Spinal cord (tissue), 10 donors: ENCODE results near the gene IL21R. TPM values are rescaled to one million over a fixed set of nuclear protein-coding genes. Genes with fewer than 3 reads are reported as not detected.

Source experiments
- DNase-seq, 6 donors: peaks; one replicate each; pipeline versions ENCODE4 v3.0.0 to v3.0.0-alpha.2; 2013 to 2015; ENCODE audit warnings: low spot score in 6 of 6, low read depth in 4 of 6
- H3K27ac ChIP-seq: one replicate; pipeline ENCODE4 v1.5.1; 2013; ENCODE audit warnings: low read depth, low read length, control low read depth
- H3K27me3 ChIP-seq: one replicate; pipeline ENCODE4 v1.6.1; 2013; ENCODE audit warnings: low read length; ENCODE audit not compliant: control insufficient read depth, insufficient read depth
- H3K36me3 ChIP-seq: one replicate; pipeline ENCODE4 v1.6.1; 2013; ENCODE audit warnings: low read length; ENCODE audit not compliant: control insufficient read depth, insufficient read depth
- H3K4me1 ChIP-seq: one replicate; pipeline ENCODE4 v1.6.1; 2013; ENCODE audit warnings: low read length; ENCODE audit not compliant: control insufficient read depth, insufficient read depth
- H3K4me3 ChIP-seq: one replicate; pipeline ENCODE4 v1.5.1; 2013; ENCODE audit warnings: low read depth, low read length, control low read depth
- H3K9me3 ChIP-seq: one replicate; pipeline ENCODE4 v1.6.1; 2013; ENCODE audit warnings: low read length; ENCODE audit not compliant: control insufficient read depth, insufficient read depth
- WGBS: methylation state at CpG from one replicate; pipeline ENCODE4 v1.1.5; 2013; ENCODE audit warnings: missing lambda C conversion rate; ENCODE audit not compliant: insufficient coverage; 5-methylcytosine and 5-hydroxymethylcytosine counted together
- polyA plus RNA-seq, 2 donors: library from polyadenylated mRNA; unstranded; fragments of 120-200 nt; gene quantifications; one replicate each; pipeline ENCODE4 v1.2.1, GENCODE V29; 2013; ENCODE audit not compliant: insufficient read length in 2 of 2
- total RNA-seq, 2 donors: library from RNA; depleted of rRNA in 1 of 2; stranded (reverse); fragments of 120-200 nt in 1 of 2; fragments of >200 nt in 1 of 2; gene quantifications; one replicate each; pipeline versions ENCODE4 v1.2.3 to v1.2.4, GENCODE V29; 2013 to 2014
- donor health status: healthy.

IL21R gene
- total and polyA plus RNA-seq, 4 donors, result 0.06 to 0.93 (median 0.35) TPM

DNA sequence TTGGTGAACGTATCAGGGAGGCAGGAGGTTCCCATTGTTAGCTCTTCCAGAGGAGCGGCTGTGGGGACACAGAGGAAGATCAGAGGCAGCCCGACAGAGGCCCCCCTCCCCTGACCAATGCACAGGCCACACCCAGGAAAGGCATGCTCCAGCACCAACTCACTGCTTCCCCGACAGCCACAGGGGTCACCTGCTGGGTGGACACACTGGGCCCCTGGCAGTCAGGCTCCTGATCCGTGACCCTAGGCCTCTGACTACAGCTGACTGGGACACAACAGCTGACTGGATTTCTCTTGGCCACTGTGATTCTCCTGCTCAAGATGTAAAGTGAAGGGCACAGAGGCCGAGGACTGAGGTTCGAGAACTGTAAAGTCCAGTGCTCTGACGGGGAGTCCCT, 63.5 kb downstream of the IL21R start:
- no peak for DNase-seq
- no peaks in the 10 kb centered on the region for H3K27me3 ChIP-seq
- WGBS, result 85% methylated on average over 8 of the region's 8 CpGs
- no peak overlapping the region for H3K4me3 ChIP-seq
- no peaks in the 10 kb centered on the region for H3K9me3 ChIP-seq
- peaks cover 93% of the 10 kb centered on the region for H3K36me3 ChIP-seq
- no peak overlapping the region for H3K27ac ChIP-seq
- peaks cover 10% of the 10 kb centered on the region for H3K4me1 ChIP-seq

DNA sequence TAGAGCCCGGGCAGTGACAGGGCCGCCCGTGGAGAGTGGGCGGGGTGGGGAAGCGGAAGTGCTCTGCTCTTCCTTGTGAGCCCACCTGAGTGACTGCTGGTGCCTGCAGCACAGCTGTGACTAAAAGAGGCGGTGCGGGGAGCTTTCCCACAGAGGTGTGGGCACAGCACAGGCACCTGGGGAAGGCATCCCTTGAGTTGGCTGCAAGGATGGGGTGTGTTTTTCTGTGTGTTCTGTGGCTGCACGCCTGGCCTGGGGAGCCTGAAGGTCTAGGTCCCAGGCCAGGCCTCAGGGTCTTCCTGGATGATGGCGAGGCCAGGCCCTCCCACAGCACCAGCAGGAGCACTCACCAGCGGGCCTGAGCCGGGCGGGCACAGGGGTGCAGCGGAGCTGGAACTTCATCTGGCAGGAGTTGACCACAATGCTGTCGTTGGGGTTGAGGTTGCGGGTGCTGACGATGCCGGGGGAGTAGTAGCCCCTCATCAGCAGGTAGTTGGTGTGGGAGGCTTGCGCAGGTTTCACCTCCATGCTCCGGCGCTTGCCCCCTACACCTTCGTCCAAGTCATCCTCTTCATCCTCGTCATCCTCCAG, 67.1 kb downstream of the IL21R start:
- DNase-seq, result no peak
- Histone ChIP-seq H3K36me3 (peaks cover 93% of the 10 kb centered on the region), H3K27ac (no peak overlapping the region), H3K9me3 (no peaks in the 10 kb centered on the region), H3K27me3 (no peaks in the 10 kb centered on the region), H3K4me1 (no peaks in the 10 kb centered on the region), H3K4me3 (no peak overlapping the region)
- WGBS, result 97% methylated on average over 19 of the region's 22 CpGs

DNA sequence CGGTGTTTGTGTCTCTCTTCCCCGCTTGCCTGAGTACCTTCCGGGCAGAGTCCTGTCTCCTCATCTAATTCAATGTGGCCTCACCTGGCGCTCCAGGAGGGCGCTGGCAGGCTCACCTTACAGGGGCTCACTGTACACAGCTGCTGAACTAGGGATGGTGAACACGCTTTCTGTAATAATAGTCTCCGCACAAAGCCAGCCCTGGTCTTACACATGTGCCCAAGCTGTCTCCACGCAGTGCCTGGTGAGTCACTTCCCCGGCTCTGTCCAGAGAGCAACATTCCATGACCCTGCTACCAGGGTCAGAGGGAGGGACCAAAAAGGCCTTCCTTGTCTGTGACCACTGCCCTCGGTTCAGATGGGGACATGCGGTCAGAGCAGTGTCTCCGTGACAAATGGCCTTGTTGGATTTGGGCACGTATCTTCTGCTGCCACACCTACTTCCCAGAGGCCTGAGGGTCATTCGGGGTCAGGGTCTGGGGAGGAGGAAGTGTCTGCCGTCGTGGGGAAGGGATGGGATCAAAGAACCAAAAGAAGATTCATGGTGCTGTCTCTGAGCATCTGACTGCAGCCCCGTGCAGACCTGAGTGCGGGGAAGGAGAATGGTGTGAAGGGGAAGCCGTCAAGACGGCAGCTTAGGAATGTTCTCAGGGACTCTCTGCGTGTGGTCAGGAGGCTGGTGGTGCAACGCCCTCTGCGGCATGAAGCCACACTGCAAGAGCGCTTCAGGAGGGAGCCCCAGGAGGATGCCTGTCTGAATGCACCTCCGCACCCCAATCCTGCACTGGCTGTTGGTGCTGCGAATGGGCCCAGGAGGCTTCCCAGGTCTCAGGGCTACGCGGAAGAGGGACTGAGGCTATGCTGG, 68.8 kb downstream of the IL21R start:
- Histone ChIP-seq H3K9me3 (no peaks in the 10 kb centered on the region), H3K4me1 (no peaks in the 10 kb centered on the region), H3K36me3 (peaks cover 93% of the 10 kb centered on the region), H3K27me3 (no peaks in the 10 kb centered on the region), H3K27ac (no peak overlapping the region), H3K4me3 (no peak overlapping the region)
- 80% methylated on average over 25 of the region's 28 CpGs for WGBS
- DNase-seq, result no peak

- Histone ChIP-seq H3K27ac (no peak overlapping the region), H3K9me3 (no peaks in the 10 kb centered on the region), H3K27me3 (no peaks in the 10 kb centered on the region), H3K36me3 (peaks cover 93% of the 10 kb centered on the region), H3K4me3 (no peak overlapping the region), H3K4me1 (no peaks in the 10 kb centered on the region)
- WGBS, result 100% methylated on average over 17 of the region's 19 CpGs
- DNase-seq, result no peak
Observed at GRCh38 chr16:27471661-27472060, 69.7 kb downstream of the IL21R start.

DNA sequence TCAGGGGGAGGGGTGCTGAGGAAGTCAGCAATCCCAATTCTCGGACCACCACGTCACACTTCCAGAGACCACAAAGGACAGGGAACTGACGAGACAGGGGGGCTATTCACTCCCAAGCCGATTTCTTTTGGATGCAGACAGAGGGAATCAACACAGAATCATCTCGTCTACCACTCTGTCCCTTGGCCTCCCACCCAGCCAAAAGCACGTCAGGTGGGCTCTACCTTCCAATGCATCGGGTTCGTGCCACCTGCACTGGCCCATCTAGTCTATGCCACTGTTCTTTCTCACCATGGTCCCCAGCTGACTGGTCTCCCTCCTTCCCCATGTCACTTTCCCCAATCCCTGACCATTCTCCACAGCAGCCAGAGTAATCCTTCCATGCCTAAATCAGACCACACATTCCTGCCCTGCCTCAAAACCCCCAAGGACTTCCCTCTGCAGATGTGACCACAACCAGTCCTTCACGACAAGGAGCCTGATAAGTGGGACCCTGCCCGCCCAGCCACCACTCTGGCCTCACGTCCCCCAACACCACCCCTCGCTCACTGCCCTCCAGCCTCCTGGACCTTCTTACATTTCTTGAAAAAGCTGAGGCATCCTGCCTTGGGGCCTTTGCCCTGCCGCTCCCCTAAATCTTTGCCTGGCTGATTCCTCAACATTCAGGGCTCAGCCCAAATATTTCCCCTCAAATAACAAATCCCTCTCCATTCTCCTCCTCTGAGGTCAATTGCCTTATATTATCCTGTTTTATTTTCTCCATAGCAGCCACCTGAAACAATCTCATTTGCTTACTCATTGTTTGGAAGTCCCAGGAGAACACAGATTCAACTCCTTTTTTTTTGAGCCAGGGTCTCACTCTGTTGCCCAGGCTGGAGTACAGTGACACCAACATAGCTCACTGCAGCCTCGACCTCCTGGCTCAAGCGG, 70.4 kb downstream of the IL21R start:
- H3K27me3 ChIP-seq, result no peaks in the 10 kb centered on the region
- H3K9me3 ChIP-seq, result no peaks in the 10 kb centered on the region
- no peaks in the 10 kb centered on the region for H3K4me1 ChIP-seq
- H3K4me3 ChIP-seq, result no peak overlapping the region
- WGBS, result 96% methylated on average over 14 of the region's 15 CpGs
- H3K27ac ChIP-seq, result no peak overlapping the region
- H3K36me3 ChIP-seq, result peaks cover 97% of the 10 kb centered on the region
- DNase-seq, result no peak

DNA sequence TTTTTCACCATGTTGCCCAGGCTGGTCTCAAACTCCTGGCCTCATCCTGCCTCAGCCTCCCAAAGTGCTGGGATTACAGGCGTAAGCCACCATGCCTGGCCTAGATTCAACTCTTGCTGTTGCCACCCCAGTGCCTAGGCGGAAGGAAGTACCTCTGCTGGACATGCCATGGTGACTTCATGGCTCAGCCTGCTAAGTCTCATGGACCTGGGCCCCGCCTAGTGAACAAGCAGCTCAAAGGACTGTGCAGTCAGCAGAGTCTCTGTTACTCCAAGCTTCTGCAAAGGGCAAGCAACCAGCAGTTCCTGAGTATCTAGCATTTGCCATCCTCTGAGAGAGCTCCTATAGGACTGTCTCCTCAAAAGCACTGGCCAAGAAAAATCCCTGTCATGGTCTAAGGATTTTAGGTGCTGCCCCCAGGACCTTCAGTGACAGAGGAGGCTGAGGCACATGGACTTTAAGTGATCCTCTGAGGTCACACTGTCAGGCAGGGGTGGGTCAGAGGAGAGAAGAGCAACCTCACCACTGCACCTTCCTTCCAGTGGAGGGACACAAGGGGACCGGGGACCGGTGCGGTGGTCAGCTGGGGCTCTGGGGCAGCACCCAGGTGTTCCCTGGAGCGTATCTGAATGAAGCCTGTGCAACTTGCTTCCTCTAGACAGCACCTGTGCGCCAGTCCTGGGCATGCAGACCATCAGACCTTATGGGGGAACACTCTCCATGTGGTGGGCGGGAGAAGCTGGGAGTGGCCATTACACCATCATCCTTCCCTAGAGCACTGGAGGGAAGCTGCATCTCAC, 71.3 kb downstream of the IL21R start:
- Histone ChIP-seq H3K36me3 (peaks cover 97% of the 10 kb centered on the region), H3K27ac (no peak overlapping the region), H3K4me1 (no peaks in the 10 kb centered on the region), H3K27me3 (no peaks in the 10 kb centered on the region), H3K9me3 (no peaks in the 10 kb centered on the region), H3K4me3 (no peak overlapping the region)
- no peak for DNase-seq
- WGBS, result 97% methylated on average over 9 of the region's 9 CpGs

GRCh38 chr16:27474041-27474440, 72.1 kb downstream of the IL21R start:
- H3K36me3 ChIP-seq, result peaks cover 91% of the 10 kb centered on the region

GRCh38 chr16:27474921-27475320, 72.9 kb downstream of the IL21R start:
- H3K4me3 ChIP-seq, result no peak overlapping the region

More at GRCh38 chr16:27474041-27474440, 72.1 kb downstream of the IL21R start:
- H3K4me1 ChIP-seq, result no peaks in the 10 kb centered on the region
- no peak for DNase-seq
- H3K27me3 ChIP-seq, result no peaks in the 10 kb centered on the region
- no peak overlapping the region for H3K4me3 ChIP-seq
- H3K9me3 ChIP-seq, result no peaks in the 10 kb centered on the region
- H3K27ac ChIP-seq, result no peak overlapping the region
- WGBS, result 92% methylated on average over 9 of the region's 9 CpGs

GRCh38 chr16:27475561-27475960, 73.6 kb downstream of the IL21R start:
- Histone ChIP-seq H3K27me3 (no peaks in the 10 kb centered on the region), H3K4me1 (no peaks in the 10 kb centered on the region), H3K4me3 (no peak overlapping the region), H3K9me3 (no peaks in the 10 kb centered on the region), H3K27ac (no peak overlapping the region), H3K36me3 (peaks cover 88% of the 10 kb centered on the region)
- WGBS, result 91% methylated on average over 7 of the region's 9 CpGs
- DNase-seq, result peak in 1 of 6 donors; percentile 45

More at GRCh38 chr16:27474921-27475320, 72.9 kb downstream of the IL21R start:
- WGBS, result 91% methylated on average over 6 of the region's 9 CpGs
- Histone ChIP-seq H3K27ac (no peak overlapping the region), H3K4me1 (no peaks in the 10 kb centered on the region), H3K27me3 (no peaks in the 10 kb centered on the region), H3K36me3 (peaks cover 88% of the 10 kb centered on the region), H3K9me3 (no peaks in the 10 kb centered on the region)
- no peak for DNase-seq
